COR-L47 (cell line): ENCODE results near the gene BAZ2B.

ENCODE experiments used
- DNase-seq: peaks from one replicate; lab custom pipeline; 2025; lab: John Stamatoyannopoulos, UW

The BAZ2B gene

GRCh38 chr2:159462201-159462785 lies 154.1 kb downstream of the BAZ2B start:
- DNase-seq = no peak

GRCh38 chr2:159461076-159461475 lies 155.3 kb downstream of the BAZ2B start:
- DNase-seq = no peak

DNA sequence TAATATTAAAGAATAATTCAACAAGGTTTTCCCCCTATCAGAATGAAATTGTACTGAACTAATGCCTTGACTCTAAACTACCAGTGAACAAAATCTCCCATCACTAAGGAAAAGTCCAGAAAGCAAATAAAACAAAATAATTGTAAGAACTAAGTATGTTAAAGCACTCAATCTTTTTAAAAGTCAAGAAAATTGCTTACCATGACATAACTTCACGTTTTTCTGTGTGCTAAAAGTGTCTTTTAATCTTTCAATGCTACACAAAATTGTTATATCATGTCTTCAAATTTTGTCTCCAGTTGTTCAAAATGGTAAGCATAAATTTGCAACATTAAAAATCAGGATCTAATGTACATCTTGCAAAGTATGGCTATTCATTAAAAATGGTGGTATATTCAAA lies 156.1 kb downstream of the BAZ2B start:
- DNase-seq = no peak

DNA sequence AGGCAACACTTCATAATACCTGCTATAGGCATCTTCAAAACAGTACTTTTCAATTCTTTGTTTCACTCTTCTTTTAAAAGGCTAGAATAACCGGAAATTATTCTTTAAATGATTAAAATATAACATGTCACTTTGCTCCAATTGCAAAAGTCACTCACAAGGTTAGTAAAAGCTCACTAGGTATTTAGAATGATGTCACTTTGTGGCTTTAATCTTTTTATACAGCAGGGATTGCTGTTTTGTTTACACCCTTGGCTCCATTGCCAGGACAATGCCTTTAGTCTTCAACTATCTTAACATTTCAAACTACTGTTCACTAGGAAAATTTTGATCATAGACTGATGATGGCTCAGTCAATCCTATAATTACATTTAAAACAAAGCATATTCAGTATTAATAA lies 157.1 kb downstream of the BAZ2B start:
- DNase-seq = no peak

GRCh38 chr2:159457589-159457988 lies 158.8 kb downstream of the BAZ2B start:
- DNase-seq = no peak

GRCh38 chr2:159456500-159457426 lies 159.6 kb downstream of the BAZ2B start:
- DNase-seq = no peak

DNA sequence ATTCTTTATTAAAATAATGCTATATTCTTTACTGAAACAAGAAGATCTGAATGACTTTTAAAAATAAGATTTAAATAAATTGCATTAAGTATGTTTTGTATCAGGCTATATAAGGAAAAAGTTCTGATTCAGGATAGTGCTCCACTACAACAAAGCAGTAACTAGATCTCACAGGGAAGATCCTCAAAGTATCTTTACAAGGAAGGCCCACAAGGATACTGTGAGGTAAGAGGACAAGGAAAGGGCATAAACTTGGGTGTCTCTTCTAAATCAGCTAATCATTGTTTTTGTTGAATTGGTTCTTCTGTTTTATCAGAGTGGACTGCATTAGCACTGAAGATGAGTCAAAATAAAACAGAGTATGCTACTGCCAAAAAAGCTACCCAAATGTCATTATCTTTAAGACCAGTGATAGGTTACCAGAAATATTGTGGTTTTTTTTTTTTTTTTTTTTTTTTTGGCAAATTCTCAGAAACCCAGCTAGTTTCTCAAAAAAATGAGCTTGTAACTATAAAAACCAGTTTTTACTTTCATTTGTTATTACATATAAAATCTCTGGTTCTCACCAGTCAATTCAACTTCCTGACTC lies 160.9 kb downstream of the BAZ2B start:
- DNase-seq = no peak

DNA sequence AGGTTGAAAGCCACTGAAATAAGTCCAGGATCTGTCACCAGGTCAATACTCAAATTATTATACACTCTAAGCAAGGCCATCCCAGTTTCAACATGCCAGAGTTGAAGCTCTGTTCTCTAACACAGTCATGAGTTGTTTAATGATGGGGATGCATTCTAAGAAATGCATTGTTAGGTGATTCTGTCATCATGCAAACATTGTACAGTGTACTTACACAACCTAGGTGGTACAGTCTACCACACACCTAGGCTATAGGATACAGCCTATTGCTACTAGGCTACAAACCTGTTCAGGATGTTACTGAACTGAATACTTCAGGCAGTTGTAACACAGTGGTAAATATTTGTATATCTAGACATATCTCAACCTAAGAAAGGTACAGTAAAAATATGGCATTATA lies 162.2 kb downstream of the BAZ2B start:
- DNase-seq = no peak

DNA sequence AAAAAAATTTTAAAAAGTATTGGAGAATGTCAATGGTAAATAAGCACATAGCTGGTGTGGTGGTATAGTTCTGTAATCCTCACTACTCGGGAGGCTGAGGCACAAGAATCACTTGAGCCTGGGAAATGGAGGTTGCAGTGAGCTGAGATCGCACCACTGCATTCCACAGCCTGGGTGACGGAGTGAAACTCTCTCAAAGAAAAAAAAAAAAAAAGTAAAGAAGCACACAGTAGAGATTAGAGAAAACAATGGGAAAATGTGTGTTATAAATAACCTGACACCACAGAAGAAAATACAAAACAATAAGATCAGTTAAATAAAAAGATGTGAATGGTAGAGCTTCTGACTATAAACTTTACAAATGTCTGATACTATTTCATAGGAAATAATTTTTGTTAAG lies 166.2 kb downstream of the BAZ2B start:
- no peak for DNase-seq

GRCh38 chr2:159449504-159450124 lies 166.7 kb downstream of the BAZ2B start:
- DNase-seq = no peak

GRCh38 chr2:159446817-159447216 lies 169.5 kb downstream of the BAZ2B start:
- no peak for DNase-seq

DNA sequence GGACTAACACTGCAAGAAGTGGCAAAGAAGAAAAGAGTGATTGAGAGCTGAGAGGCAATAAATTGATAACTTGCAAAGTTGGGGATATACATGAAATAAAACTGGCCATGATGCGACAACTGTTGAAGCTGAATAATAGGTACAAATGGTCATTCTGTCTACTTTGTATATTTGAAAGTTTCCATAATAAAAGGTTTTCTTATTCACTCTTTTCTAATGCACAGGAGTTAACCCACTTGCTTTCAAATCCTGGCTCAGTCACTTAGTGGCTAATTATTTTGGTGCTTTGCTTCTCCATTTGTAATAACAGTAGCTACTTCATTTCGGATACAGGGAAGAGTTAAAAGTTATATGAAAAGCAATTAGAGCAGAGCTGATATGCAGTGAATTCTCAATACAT lies 170.1 kb downstream of the BAZ2B start:
- no peak for DNase-seq

DNA sequence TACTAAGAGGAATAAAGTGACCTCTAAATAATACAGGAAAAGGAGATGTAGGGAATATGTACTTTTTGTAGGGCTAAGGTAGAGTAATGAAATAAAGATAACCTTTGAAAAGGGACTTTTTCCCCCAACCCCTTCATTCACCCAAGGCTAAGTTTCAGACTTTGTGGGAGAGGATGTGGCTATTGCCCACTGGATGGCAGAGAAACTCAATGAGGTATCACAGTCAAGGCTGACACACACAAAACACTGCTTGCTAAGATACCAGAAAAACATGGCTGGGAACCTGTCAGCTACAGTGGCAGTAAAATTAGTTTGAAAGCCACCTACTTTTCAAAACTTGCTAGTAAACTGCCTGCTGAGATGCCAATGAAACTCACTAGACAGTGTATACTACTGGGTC lies 171.0 kb downstream of the BAZ2B start:
- no peak for DNase-seq

DNA sequence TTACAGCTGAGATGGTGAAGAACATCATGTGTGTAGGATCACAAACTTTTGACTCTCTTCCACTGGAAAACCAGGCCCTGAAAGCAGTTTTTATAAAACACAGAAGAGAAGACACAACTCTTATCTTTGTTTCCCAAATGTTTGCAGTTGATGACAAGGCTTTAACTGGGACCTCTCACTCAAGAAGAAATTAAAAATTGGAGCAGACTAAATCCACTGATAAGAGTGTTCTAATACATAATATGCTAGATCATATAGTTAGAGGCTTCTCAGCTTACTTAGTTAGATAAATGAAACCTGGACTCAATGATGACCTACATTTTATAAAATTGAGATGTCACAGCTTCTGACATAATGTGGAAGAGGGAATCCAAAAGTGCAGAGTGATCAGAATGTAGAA lies 171.6 kb downstream of the BAZ2B start:
- DNase-seq = no peak

- no peak for DNase-seq
These were observed 174.0 kb downstream of the BAZ2B start for GRCh38 chr2:159442159-159442852.

DNA sequence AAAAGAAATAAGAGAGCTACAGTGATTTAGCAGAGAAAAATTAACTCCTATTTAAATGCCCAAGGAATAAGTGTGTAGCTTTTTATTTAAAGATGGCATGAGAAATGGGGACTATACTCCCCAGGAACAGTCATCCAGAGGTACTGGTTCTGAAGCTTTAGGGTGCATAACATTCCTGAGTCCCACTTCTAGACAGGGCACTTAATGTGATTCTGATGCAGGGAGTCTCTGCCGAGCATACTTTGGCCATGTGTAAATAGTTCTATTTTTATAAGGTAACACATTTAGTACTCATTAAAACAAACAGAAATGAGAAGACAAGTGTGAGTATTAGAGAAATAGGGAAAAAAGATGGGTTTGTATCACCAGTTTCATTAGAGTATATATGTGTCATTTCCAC lies 175.2 kb downstream of the BAZ2B start:
- no peak for DNase-seq

DNA sequence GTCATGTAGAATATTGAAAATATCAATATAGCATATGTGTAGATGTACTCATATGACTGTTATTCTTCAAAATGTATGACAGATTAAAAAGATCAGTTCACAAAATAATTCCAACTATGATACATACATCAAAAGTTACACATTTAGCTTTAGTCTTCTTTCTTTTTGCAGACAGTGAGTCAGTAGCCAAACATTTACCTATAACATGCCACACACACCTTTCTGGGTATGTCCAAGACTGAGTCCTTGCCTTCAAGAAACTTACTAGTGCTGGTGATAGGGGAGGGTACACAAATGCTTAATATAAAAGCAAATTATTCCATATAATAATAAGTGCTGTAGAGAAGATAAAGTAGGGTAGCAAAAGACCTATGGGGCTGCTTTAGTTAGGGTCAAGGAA lies 176.9 kb downstream of the BAZ2B start:
- no peak for DNase-seq

- no peak for DNase-seq
These were observed 177.5 kb downstream of the BAZ2B start for GRCh38 chr2:159438720-159439353.

DNA sequence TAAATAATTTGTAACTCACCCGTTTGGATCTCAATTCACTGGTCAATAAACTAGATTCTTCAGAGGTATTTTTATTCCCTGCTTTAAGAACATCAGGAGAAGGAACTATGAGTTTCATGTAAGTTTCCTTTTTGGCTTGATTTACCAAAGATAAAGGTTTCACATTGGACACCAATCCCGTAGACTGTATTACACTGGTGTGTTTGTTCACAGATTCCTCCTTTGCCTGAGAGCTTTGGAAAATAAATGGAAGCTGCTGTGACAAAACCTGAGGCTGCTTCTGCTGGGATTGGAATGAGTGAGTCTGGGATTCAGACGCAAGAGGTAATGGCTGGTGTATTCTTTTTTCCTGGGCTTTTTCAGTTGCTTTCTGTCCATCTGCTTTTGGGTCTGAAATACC lies 178.1 kb downstream of the BAZ2B start:
- DNase-seq = no peak

DNA sequence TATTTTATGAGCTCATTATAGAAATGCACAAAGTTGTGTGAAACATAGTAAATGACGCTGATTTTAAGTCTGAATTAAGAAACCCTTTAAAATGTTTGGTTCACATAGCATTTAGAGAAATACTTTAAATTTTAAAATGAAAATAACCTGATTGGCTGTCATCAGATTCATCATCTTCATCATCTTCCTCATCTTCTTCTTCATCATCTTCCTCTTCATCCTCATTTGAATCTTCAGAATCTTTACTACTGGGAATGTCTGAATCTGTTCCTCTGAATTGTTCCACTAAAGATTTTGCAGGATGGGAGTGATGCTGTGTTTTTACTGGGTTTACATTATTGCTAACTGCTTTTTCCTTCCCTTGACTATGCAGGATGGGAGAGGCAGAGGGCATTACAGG lies 183.7 kb downstream of the BAZ2B start:
- DNase-seq = no peak

- no peak for DNase-seq
These were observed 189.3 kb downstream of the BAZ2B start for GRCh38 chr2:159427048-159427447.

DNA sequence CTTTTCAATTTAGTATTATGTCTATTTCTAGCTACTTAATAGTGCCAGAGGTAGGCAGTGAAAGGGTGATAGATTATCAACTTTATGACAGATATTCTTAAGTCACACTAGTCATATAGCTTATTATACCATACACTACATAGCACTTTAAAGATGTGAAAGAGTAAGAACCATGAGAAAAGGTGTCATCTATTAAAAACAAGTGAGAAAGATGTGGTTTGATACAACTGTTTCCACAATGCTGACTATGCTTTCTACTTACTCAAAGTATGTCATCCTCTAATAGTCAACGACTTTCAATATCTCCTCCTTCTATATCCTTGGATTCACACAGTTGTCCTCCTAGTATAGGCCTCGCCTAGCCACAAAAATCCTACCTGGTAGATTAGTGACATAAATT lies 196.9 kb downstream of the BAZ2B start:
- DNase-seq = no peak
